Endodermal cell (in vitro differentiated cells): ENCODE results near the gene SPIN1. TPM values are rescaled to one million over a fixed set of nuclear protein-coding genes. Genes with fewer than 3 reads are reported as not detected.

Source experiments
- DNase-seq: peaks from one replicate; pipeline ENCODE4 v3.0.0-alpha.2; 2017
- H3K27ac ChIP-seq: 2 replicates; pipeline ENCODE4 v1.5.1; 2013; ENCODE audit warnings: mild to moderate bottlenecking, low read depth, low read length, moderate library complexity
- H3K27me3 ChIP-seq: 2 replicates; pipeline ENCODE4 v1.6.1; 2013; ENCODE audit warnings: mild to moderate bottlenecking, low read length, moderate library complexity; ENCODE audit not compliant: insufficient read depth, control insufficient read depth, poor library complexity, severe bottlenecking
- H3K36me3 ChIP-seq: 2 replicates; pipeline ENCODE4 v1.7.0; 2013; ENCODE audit warnings: mild to moderate bottlenecking, low read length, moderate library complexity; ENCODE audit not compliant: control insufficient read depth, insufficient read depth
- H3K4me1 ChIP-seq: one replicate; pipeline ENCODE4 v1.7.0; 2013; ENCODE audit warnings: low read length; ENCODE audit not compliant: control insufficient read depth, insufficient read depth
- H3K4me3 ChIP-seq: 2 replicates; pipeline ENCODE4 v1.5.1; 2013; ENCODE audit warnings: mild to moderate bottlenecking, low read length, moderate library complexity
- H3K9ac ChIP-seq: 2 replicates; pipeline ENCODE4 v1.6.1; 2013; ENCODE audit warnings: mild to moderate bottlenecking, low read length, moderate library complexity; ENCODE audit not compliant: poor library complexity, severe bottlenecking; ENCODE audit errors: extremely low read depth
- H3K9me3 ChIP-seq: 2 replicates; pipeline ENCODE4 v1.6.1; 2013; ENCODE audit warnings: mild to moderate bottlenecking, low read length, moderate library complexity; ENCODE audit not compliant: control insufficient read depth
- H3K27ac Mint-ChIP-seq: 2 replicates; pipeline ENCODE4 v1.8.0; 2020; ENCODE audit warnings: mixed read lengths
- H3K27me3 Mint-ChIP-seq: 2 replicates; pipeline ENCODE4 v1.8.0; 2021; ENCODE audit warnings: mild to moderate bottlenecking, mixed read lengths; ENCODE audit not compliant: insufficient read depth
- H3K36me3 Mint-ChIP-seq: 2 replicates; pipeline ENCODE4 v1.8.0; 2020; ENCODE audit warnings: low read depth, mixed read lengths
- H3K4me1 Mint-ChIP-seq: 2 replicates; pipeline ENCODE4 v1.8.0; 2020; ENCODE audit warnings: mixed read lengths
- H3K4me3 Mint-ChIP-seq: 2 replicates; pipeline ENCODE4 v1.8.0; 2020; ENCODE audit warnings: mild to moderate bottlenecking, moderate library complexity, mixed read lengths
- H3K9me3 Mint-ChIP-seq: 2 replicates; pipeline ENCODE4 v1.8.0; 2020; ENCODE audit warnings: mild to moderate bottlenecking, mixed read lengths
- WGBS, 2 experiments: methylation state at CpG; one replicate each; pipeline versions ENCODE4 v1.1.5 to v1.1.7; 2013; ENCODE audit warnings: missing lambda C conversion rate in 2 of 2, mixed read lengths in 1 of 2; ENCODE audit not compliant: insufficient coverage in 1 of 2, insufficient read length in 1 of 2; 5-methylcytosine and 5-hydroxymethylcytosine counted together
- total RNA-seq, 2 donors: library from RNA; stranded (reverse); fragmentation: NEBNext Ultra II Directional in 1 of 2; extraction: Animal tissue kit (Norgen Biotek cat#: 25700) in 1 of 2; gene quantifications; 2 replicates in 1 of 2; 3 replicates in 1 of 2; pipeline ENCODE4 v1.2.1, GENCODE V29; 2021
- TF ChIP-seq, protein P1 (sequence below): fragments of 200-600 bp; sonication (generic); conservative IDR thresholded peaks from 2 replicates; pipeline ENCODE4 v1.5.0; 2021; ENCODE audit warnings: antibody characterized with exemption, mild to moderate bottlenecking

Gene SPIN1
- total RNA-seq, 2 donors from 2014 or later, result 117 to 129 TPM

DNA sequence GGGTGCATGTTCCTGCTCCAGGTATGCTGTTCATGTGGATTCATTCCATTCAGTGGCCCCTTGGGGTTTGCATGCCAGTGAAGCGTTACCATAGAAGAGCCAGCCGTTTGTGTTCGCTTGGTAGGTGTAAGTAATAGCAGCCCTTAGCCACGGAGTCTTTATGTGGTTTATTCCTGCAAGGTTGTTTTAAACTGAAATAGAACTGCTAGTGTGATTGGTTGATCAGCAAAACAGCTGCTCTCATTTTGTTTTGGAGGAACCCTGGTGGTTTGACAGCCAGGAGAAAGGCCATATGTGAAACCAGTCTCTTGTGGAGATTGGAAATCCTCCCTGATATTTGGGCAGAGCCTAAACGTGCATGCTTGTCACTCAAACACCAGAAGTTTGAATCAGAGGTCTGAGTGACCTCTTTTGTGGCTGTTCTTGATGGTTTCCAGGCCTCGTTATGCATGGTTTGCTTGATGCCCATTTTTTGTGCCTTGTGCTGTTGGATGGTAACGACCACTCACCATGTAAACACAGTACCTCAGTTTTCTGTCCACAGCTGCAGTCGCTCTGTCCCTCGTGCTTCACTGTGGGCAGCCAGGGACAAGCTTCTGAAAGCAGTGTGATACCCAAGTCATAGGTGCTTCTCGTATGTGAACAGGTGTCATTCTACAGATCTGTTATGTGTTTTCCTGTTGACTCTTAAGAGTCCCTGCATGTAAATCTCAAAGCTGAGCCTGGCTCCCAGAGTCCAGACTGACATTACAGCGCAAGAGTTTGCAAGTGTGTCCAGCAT, 88.4 kb downstream of the SPIN1 start:
- Mint-ChIP-seq H3K36me3 (peaks cover 35% of the 10 kb centered on the region), H3K4me1 (peaks cover 6% of the 10 kb centered on the region), H3K27ac (peak overlapping the region; percentile 66), H3K4me3 (no peak overlapping the region), H3K9me3 (no peaks in the 10 kb centered on the region), H3K27me3 (no peaks in the 10 kb centered on the region)
- DNase-seq, result no peak
- Histone ChIP-seq H3K4me3 (no peak overlapping the region), H3K9ac (no peak overlapping the region), H3K27me3 (no peaks in the 10 kb centered on the region), H3K36me3 (peaks cover 39% of the 10 kb centered on the region), H3K9me3 (no peaks in the 10 kb centered on the region), H3K27ac (no peak overlapping the region), H3K4me1 (no peaks in the 10 kb centered on the region)
- TF ChIP-seq, protein P1, sequence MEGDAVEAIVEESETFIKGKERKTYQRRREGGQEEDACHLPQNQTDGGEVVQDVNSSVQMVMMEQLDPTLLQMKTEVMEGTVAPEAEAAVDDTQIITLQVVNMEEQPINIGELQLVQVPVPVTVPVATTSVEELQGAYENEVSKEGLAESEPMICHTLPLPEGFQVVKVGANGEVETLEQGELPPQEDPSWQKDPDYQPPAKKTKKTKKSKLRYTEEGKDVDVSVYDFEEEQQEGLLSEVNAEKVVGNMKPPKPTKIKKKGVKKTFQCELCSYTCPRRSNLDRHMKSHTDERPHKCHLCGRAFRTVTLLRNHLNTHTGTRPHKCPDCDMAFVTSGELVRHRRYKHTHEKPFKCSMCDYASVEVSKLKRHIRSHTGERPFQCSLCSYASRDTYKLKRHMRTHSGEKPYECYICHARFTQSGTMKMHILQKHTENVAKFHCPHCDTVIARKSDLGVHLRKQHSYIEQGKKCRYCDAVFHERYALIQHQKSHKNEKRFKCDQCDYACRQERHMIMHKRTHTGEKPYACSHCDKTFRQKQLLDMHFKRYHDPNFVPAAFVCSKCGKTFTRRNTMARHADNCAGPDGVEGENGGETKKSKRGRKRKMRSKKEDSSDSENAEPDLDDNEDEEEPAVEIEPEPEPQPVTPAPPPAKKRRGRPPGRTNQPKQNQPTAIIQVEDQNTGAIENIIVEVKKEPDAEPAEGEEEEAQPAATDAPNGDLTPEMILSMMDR, result no peak
- WGBS, 2 experiments, result 91 to 92% methylated on average over 10 to 11 of the region's 11 CpGs

DNA sequence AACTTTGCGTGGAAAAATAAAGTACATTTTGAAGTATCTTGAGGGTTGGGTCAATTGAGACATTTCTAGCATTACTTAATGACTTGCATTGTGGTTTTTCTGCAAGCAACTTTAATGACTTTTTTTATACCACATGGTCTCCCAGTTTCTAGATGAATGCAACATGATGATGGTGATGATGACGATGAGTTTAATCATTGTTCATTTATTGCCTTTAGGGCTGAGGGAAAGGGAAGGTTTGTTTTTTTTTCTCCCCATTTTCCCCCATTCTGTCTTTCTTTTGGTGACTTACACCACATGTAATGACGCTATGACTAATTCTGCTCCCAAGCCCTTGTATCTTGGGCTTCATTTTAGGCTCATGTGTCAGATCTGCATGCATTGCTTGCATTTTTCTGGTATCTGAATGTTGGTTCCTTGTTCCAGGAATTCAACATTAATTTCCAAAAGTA, 89.1 kb downstream of the SPIN1 start:
- H3K27me3 Mint-ChIP-seq, result no peaks in the 10 kb centered on the region
- TF ChIP-seq, protein P1, result no peak
- peaks cover 37% of the 10 kb centered on the region for H3K36me3 Mint-ChIP-seq
- Histone ChIP-seq H3K9me3 (no peaks in the 10 kb centered on the region), H3K36me3 (peaks cover 45% of the 10 kb centered on the region), H3K4me1 (no peaks in the 10 kb centered on the region), H3K4me3 (no peak overlapping the region), H3K27ac (no peak overlapping the region), H3K27me3 (no peaks in the 10 kb centered on the region), H3K9ac (no peak overlapping the region)
- DNase-seq, result no peak
- no peak overlapping the region for H3K4me3 Mint-ChIP-seq
- WGBS, 2 experiments, result 95% methylated on average over 2 to 3 of the region's 3 CpGs
- H3K4me1 Mint-ChIP-seq, result peaks cover 6% of the 10 kb centered on the region
- no peaks in the 10 kb centered on the region for H3K9me3 Mint-ChIP-seq
- H3K27ac Mint-ChIP-seq, result no peak overlapping the region

DNA sequence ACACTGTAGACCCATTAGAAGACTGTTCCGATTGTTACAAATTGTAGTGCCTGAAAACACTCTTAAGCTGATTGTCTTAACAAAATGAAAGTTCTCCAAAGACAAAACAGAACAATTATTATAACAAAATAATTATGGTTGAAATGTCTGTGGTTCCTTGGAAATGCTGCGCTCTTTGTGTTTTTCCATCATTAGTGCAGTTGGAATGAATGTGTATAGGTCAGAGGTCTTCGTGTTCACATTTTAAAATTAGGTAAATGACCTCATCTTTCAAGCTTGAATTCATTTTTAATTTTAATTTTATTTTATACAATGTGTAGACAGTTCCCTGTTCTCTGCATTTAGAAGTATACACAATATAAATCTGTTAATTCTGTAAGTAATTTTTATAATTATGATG, 90.0 kb downstream of the SPIN1 start:
- Histone ChIP-seq H3K9me3 (no peaks in the 10 kb centered on the region), H3K27me3 (no peaks in the 10 kb centered on the region), H3K36me3 (peaks cover 51% of the 10 kb centered on the region), H3K27ac (no peak overlapping the region), H3K4me1 (no peaks in the 10 kb centered on the region), H3K4me3 (no peak overlapping the region), H3K9ac (no peak overlapping the region)
- H3K27me3 Mint-ChIP-seq, result no peaks in the 10 kb centered on the region
- no peak for DNase-seq
- H3K9me3 Mint-ChIP-seq, result no peaks in the 10 kb centered on the region
- H3K4me3 Mint-ChIP-seq, result no peak overlapping the region
- H3K27ac Mint-ChIP-seq, result no peak overlapping the region
- H3K4me1 Mint-ChIP-seq, result peaks cover 6% of the 10 kb centered on the region
- TF ChIP-seq, protein P1, result no peak
- H3K36me3 Mint-ChIP-seq, result peaks cover 43% of the 10 kb centered on the region
- WGBS, 2 experiments, result 96 to 100% methylated on average over 1 to 2 of the region's 3 CpGs
